ENCODE results near the gene GALNT18. TPM values are rescaled to one million over a fixed set of nuclear protein-coding genes. Genes with fewer than 3 reads are reported as not detected.

Gene GALNT18
- polyA plus RNA-seq, 1 donor from 2014 or later: 7.6 TPM

DNA sequence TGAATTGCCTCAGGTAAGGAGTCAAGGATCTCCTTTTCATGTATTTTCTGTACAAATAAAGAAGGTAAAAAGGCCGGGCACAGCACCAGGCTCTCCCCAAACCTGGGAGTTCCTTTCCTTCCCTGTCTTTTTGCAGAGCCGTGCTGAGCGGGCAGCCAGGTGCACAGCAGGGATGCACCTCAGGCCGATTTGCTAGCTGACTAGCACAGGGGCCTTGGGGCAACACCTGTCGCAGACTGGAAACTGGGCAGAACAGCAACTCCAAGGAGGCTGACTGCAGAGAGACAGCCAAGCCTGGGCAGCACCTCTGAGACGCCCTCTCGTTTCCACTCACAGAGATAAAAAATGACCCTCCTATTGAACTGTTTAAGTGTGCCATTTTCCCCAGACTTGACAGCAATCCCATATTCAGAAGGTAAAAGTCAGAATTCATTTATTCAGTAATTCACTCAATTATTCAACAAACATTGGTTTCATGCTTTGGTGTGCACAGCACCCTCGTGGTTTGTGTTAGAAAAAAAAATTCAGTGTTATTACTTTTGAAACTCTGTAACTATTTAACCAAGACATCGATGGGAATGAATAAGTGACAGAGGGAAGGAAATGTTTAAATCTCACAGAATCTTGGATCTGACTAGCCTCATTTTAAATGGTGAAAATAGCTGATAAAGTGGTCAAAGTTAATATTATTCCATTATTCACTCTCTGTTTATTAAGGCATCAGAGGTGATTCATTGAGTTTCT is 120.9 kb downstream of the GALNT18 start:
- H3K4me3 ChIP-seq (ENCODE audit: low read length): no peak overlapping the region
- H2AFZ ChIP-seq (ENCODE audit: low read depth, low read length): no peak overlapping the region
- H3K9me2 ChIP-seq (ENCODE audit: insufficient read depth, low read length): no peaks in the 10 kb centered on the region
- peaks cover 7% of the 10 kb centered on the region for H3K27me3 ChIP-seq (ENCODE audit: insufficient read depth, low read depth, low read length)
- TF ChIP-seq EZH2 (IDR thresholded peaks at IDR 0.05; ENCODE audit: borderline replicate concordance, insufficient read depth, low read length, poor library complexity, severe bottlenecking): no peak
- TF ChIP-seq EP300 (conservative IDR thresholded peaks at IDR 0.05; ENCODE audit: poor library complexity, severe bottlenecking): no peak
- no peak for TF ChIP-seq TAF1 (IDR thresholded peaks at IDR 0.05; ENCODE audit: low read depth)
- TF ChIP-seq SMC3 (conservative IDR thresholded peaks at IDR 0.05; ENCODE audit: poor library complexity): no peak
- TF ChIP-seq, protein P1, sequence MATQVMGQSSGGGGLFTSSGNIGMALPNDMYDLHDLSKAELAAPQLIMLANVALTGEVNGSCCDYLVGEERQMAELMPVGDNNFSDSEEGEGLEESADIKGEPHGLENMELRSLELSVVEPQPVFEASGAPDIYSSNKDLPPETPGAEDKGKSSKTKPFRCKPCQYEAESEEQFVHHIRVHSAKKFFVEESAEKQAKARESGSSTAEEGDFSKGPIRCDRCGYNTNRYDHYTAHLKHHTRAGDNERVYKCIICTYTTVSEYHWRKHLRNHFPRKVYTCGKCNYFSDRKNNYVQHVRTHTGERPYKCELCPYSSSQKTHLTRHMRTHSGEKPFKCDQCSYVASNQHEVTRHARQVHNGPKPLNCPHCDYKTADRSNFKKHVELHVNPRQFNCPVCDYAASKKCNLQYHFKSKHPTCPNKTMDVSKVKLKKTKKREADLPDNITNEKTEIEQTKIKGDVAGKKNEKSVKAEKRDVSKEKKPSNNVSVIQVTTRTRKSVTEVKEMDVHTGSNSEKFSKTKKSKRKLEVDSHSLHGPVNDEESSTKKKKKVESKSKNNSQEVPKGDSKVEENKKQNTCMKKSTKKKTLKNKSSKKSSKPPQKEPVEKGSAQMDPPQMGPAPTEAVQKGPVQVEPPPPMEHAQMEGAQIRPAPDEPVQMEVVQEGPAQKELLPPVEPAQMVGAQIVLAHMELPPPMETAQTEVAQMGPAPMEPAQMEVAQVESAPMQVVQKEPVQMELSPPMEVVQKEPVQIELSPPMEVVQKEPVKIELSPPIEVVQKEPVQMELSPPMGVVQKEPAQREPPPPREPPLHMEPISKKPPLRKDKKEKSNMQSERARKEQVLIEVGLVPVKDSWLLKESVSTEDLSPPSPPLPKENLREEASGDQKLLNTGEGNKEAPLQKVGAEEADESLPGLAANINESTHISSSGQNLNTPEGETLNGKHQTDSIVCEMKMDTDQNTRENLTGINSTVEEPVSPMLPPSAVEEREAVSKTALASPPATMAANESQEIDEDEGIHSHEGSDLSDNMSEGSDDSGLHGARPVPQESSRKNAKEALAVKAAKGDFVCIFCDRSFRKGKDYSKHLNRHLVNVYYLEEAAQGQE (IDR thresholded peaks at IDR 0.05; ENCODE audit: borderline replicate concordance): no peak
- TF ChIP-seq, protein P2, sequence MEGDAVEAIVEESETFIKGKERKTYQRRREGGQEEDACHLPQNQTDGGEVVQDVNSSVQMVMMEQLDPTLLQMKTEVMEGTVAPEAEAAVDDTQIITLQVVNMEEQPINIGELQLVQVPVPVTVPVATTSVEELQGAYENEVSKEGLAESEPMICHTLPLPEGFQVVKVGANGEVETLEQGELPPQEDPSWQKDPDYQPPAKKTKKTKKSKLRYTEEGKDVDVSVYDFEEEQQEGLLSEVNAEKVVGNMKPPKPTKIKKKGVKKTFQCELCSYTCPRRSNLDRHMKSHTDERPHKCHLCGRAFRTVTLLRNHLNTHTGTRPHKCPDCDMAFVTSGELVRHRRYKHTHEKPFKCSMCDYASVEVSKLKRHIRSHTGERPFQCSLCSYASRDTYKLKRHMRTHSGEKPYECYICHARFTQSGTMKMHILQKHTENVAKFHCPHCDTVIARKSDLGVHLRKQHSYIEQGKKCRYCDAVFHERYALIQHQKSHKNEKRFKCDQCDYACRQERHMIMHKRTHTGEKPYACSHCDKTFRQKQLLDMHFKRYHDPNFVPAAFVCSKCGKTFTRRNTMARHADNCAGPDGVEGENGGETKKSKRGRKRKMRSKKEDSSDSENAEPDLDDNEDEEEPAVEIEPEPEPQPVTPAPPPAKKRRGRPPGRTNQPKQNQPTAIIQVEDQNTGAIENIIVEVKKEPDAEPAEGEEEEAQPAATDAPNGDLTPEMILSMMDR (IDR thresholded peaks at IDR 0.05; ENCODE audit: poor library complexity, severe bottlenecking): no peak
- no peak for TF ChIP-seq RAD21 (conservative IDR thresholded peaks at IDR 0.05)
- TF ChIP-seq MXI1 (conservative IDR thresholded peaks at IDR 0.05; ENCODE audit: poor library complexity, severe bottlenecking): no peak
- no peak for TF ChIP-seq POLR2AphosphoS5 (IDR thresholded peaks at IDR 0.05)
- no peaks in the 10 kb centered on the region for H4K20me1 ChIP-seq (ENCODE audit: insufficient read depth)
- H3K9ac ChIP-seq (ENCODE audit: low read length): no peak overlapping the region
- H3K27ac ChIP-seq (ENCODE audit: low read length): no peak overlapping the region
- peaks cover 4% of the 10 kb centered on the region for H3F3A ChIP-seq (ENCODE audit: insufficient read depth, low read length, poor library complexity, severe bottlenecking)
- H3K79me2 ChIP-seq (replicated peaks; ENCODE audit: insufficient read depth, low read length): no peaks in the 10 kb centered on the region
- no peaks in the 10 kb centered on the region for H3K9me3 ChIP-seq (ENCODE audit: low read length)
- H3K4me2 ChIP-seq (ENCODE audit: low read length): no peak overlapping the region
- H3K36me3 ChIP-seq (ENCODE audit: insufficient read depth, low read length): no peaks in the 10 kb centered on the region

DNA sequence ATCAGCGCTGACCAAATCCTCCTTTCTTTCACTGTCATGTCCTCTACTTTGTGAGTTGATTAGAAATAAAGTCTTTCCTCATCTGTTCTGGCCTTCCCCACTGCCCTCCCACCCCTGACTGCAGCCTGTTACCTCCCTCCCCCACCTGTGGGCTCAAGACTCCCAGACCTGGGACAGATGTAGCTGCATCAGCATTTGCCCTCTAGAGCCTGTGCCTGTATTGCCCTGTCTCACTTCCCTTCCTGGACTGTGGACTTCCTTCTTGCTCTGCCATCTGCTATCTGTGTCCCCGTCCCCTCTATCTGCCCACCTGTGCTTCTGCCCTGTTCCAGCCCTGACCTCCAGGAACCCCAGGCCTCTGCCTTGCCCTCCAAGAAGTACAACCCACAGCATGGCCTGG is 122.5 kb downstream of the GALNT18 start:
- Histone ChIP-seq H3F3A (ENCODE audit: insufficient read depth, low read length, poor library complexity, severe bottlenecking) (peaks cover 4% of the 10 kb centered on the region), H2AFZ (ENCODE audit: low read depth, low read length) (no peak overlapping the region), H4K20me1 (ENCODE audit: insufficient read depth) (no peaks in the 10 kb centered on the region), H3K9me3 (ENCODE audit: low read length) (no peaks in the 10 kb centered on the region), H3K36me3 (ENCODE audit: insufficient read depth, low read length) (no peaks in the 10 kb centered on the region), H3K27me3 (ENCODE audit: insufficient read depth, low read depth, low read length) (peaks cover 4% of the 10 kb centered on the region), H3K79me2 (replicated peaks; ENCODE audit: insufficient read depth, low read length) (no peaks in the 10 kb centered on the region), H3K27ac (ENCODE audit: low read length) (no peak overlapping the region), H3K9me2 (ENCODE audit: insufficient read depth, low read length) (no peaks in the 10 kb centered on the region), H3K4me3 (ENCODE audit: low read length) (no peak overlapping the region), H3K9ac (ENCODE audit: low read length) (no peak overlapping the region), H3K4me2 (ENCODE audit: low read length) (no peak overlapping the region)
- TF ChIP-seq RAD21 (conservative IDR thresholded peaks at IDR 0.05) (no peak), EP300 (conservative IDR thresholded peaks at IDR 0.05; ENCODE audit: poor library complexity, severe bottlenecking) (no peak), EZH2 (IDR thresholded peaks at IDR 0.05; ENCODE audit: borderline replicate concordance, insufficient read depth, low read length, poor library complexity, severe bottlenecking) (no peak), TAF1 (IDR thresholded peaks at IDR 0.05; ENCODE audit: low read depth) (no peak), POLR2AphosphoS5 (IDR thresholded peaks at IDR 0.05) (no peak), SMC3 (conservative IDR thresholded peaks at IDR 0.05; ENCODE audit: poor library complexity) (no peak), MXI1 (conservative IDR thresholded peaks at IDR 0.05; ENCODE audit: poor library complexity, severe bottlenecking) (no peak)
- TF ChIP-seq, protein P1 (IDR thresholded peaks at IDR 0.05; ENCODE audit: borderline replicate concordance): no peak
- TF ChIP-seq, protein P2 (IDR thresholded peaks at IDR 0.05; ENCODE audit: poor library complexity, severe bottlenecking): no peak

All from neural cell (in vitro differentiated cells).